ENCODE measurements around the gene MAMDC4. TPM values are rescaled to one million over a fixed set of nuclear protein-coding genes. Genes with fewer than 3 reads are reported as not detected.
A peak's percentile ranks its signal among the peaks of the same experiment; 100 is the strongest.

Gene MAMDC4
- total and polyA plus RNA-seq, 3 donors from 2014 or later, result 8.1 to 21.9 (median 18.3) TPM

- no peak for TF ChIP-seq CTCF (IDR thresholded peaks at IDR 0.05)
- TF ChIP-seq POLR2A (IDR thresholded peaks at IDR 0.05), result no peak
- peaks cover 12% of the 10 kb centered on the region for H3K4me1 ChIP-seq
- no peaks in the 10 kb centered on the region for H3K36me3 ChIP-seq (ENCODE audit: low read depth, missing control alignments)
- intact Hi-C loops (cut with DNase I; ENCODE audit: low total_unique reads), result loop anchor here (5.0 kb wide), 1 partner anchor 134 kb away; the partner anchor contains the start of gene FBXW5
- WGBS, 2 donors, result 0% methylated on average over 21 to 57 of the region's 93 CpGs
- DNase-seq, result peak; percentile 56
- H3K27me3 ChIP-seq, result no peaks in the 10 kb centered on the region
- H3K27ac ChIP-seq, result peak overlapping the region; percentile 70 to 88
- peak overlapping the region; percentile 75 to 94 for H3K4me3 ChIP-seq
- no peaks in the 10 kb centered on the region for H3K9me3 ChIP-seq
These were observed 43.9 kb upstream of the MAMDC4 start for GRCh38 chr9:136808075-136808805.

GRCh38 chr9:136808806-136809158 lies 43.4 kb upstream of the MAMDC4 start:
- peaks cover 12% of the 10 kb centered on the region for H3K4me1 ChIP-seq
- H3K9me3 ChIP-seq, result no peaks in the 10 kb centered on the region
- no peaks in the 10 kb centered on the region for H3K36me3 ChIP-seq (ENCODE audit: low read depth, missing control alignments)
- WGBS, 2 donors, result 3 to 7% methylated on average over 14 of the region's 14 CpGs
- no peaks in the 10 kb centered on the region for H3K27me3 ChIP-seq
- peak overlapping the region; percentile 70 to 88 for H3K27ac ChIP-seq
- no peak for TF ChIP-seq POLR2A (IDR thresholded peaks at IDR 0.05)
- no peak for TF ChIP-seq CTCF (IDR thresholded peaks at IDR 0.05)
- peak overlapping the region; percentile 75 to 94 for H3K4me3 ChIP-seq
- DNase-seq, result no peak
- intact Hi-C loops (cut with DNase I; ENCODE audit: low total_unique reads), result loop anchor here (5.0 kb wide), 1 partner anchor 134 kb away; the partner anchor contains the start of gene FBXW5

DNA sequence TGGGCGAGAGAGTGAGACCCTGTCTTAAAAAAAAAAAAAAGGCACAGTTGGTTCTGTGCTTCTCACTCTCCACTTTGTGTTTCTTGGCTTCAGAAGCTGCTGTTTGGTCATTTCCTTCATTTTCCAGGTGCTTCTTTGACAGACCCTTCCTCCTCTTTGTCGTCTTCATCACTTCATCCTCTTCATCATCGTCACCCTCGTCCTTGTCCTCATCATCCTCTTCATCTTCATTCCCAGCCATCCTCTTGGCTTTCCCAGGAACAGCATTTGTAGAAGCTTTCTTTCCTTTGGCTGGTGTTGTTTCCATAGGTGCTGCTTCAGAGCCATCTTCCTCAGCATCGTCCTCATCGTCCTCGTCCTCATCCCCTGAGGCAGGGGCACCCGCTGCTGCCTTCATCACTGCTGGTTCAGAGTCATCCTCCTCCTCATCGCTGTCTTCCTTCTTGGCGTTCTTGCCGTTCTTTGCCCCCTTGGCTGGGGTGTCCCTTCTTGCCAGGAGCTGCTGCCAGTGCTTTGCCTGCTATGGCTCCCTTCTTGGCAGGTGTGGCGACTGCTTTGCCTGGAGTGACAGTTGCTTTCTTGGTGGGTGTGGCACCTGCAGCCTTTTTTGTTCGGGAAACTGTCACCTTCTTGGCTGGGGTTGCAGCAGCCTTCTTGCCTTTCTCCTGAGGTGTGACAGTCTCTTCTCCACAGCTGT lies 37.3 kb upstream of the MAMDC4 start:
- Histone ChIP-seq H3K9me3 (no peaks in the 10 kb centered on the region), H3K4me3 (no peak overlapping the region), H3K36me3 (ENCODE audit: low read depth, missing control alignments) (no peaks in the 10 kb centered on the region), H3K4me1 (no peaks in the 10 kb centered on the region), H3K27ac (no peak overlapping the region), H3K27me3 (no peaks in the 10 kb centered on the region)
- DNase-seq, result no peak
- no peak for TF ChIP-seq POLR2A (IDR thresholded peaks at IDR 0.05)
- intact Hi-C loops (cut with DNase I; ENCODE audit: low total_unique reads), result no loop called here
- WGBS, 2 donors, result 96 to 98% methylated on average over 13 of the region's 13 CpGs

DNA sequence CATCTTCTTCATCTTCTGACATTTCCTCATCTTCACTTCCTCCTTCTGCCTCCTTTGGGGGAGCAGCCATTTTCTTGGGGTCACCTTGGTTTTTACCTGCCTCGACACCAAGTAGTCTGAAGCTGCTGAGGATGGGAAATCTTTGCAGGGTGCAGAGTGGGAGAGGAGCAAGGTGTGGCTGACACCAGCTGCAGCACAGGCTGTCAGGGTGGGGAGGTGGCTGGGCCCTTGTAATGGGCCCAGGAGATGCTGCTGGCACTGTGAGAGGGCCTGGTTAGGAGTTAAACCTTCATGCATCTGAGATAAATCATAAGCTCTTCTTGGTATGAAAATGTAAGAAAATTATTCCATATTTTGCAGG lies 36.7 kb upstream of the MAMDC4 start:
- H3K4me1 ChIP-seq, result no peaks in the 10 kb centered on the region
- 0% methylated on average over 1 of the region's 1 CpG for WGBS, 2 donors
- TF ChIP-seq POLR2A (IDR thresholded peaks at IDR 0.05), result no peak
- TF ChIP-seq CTCF (IDR thresholded peaks at IDR 0.05), result no peak
- DNase-seq, result no peak
- intact Hi-C loops (cut with DNase I; ENCODE audit: low total_unique reads), result no loop called here
- no peaks in the 10 kb centered on the region for H3K9me3 ChIP-seq
- H3K27me3 ChIP-seq, result no peaks in the 10 kb centered on the region
- no peak overlapping the region for H3K27ac ChIP-seq
- no peaks in the 10 kb centered on the region for H3K36me3 ChIP-seq (ENCODE audit: low read depth, missing control alignments)
- no peak overlapping the region for H3K4me3 ChIP-seq

DNA sequence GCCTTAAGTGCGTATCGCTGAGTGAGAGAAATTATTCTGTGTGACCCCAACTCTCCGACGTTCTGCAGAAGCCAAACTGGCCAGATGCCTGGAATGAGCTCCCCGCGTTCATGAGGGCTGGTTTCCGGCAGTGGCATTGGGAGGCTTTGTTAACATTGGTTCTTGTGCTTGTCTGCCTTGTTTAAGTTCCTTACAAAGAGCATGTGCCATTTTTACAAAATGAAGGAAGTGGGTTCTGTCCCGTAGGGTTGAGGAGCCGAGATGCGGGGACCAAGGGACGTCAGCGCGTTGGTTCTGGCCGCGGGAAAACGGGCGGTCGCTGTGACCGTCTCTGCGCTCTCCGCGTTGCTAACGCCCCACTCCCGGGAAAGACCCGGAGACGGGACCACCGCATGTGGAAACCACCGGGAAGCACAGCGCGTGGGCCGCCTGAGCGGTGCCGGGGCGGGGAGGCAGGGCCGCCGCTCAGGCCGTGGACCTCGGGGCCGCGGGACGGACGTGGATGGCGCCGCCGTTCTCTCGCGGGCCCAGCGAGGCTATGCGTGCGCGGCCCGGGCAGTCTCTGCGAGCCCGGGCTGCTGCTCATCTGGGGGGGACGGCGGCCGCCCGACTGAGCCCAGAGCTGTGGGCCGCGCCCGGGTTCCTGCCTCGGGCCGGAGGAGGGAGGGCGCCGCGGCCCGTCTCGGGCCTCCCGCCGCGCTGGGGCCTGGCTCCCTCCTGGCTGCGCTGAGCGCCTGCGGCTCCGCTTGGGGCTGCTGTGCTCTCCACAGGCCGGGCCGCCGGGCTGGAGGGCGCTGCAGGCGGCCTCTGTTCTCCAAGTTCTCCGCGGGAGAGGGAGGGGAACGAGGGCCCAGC lies 30.9 kb upstream of the MAMDC4 start:
- Histone ChIP-seq H3K4me1 (peaks cover 6% of the 10 kb centered on the region), H3K4me3 (peak overlapping the region; percentile 34 to 53), H3K27ac (peak overlapping the region in 1 of 2 donors; percentile 59), H3K27me3 (no peaks in the 10 kb centered on the region), H3K36me3 (ENCODE audit: low read depth, missing control alignments) (no peaks in the 10 kb centered on the region), H3K9me3 (no peaks in the 10 kb centered on the region)
- DNase-seq, result no peak
- TF ChIP-seq POLR2A (IDR thresholded peaks at IDR 0.05) (no peak), CTCF (IDR thresholded peaks at IDR 0.05) (no peak)
- intact Hi-C loops (cut with DNase I; ENCODE audit: low total_unique reads), result no loop called here
- 3 to 27% methylated on average over 16 to 72 of the region's 83 CpGs for WGBS, 2 donors
